Neural cell (in vitro differentiated cells): ENCODE results near the gene CLDND2. TPM values are rescaled to one million over a fixed set of nuclear protein-coding genes. Genes with fewer than 3 reads are reported as not detected.

ENCODE experiments used
- H2AFZ ChIP-seq: fragments of 200-600, 300-800 bp; sonication (generic), shearing (Covaris generic); 2 replicates; pipeline ENCODE4 v1.6.0; 2014; ENCODE audit warnings: low read depth, mild to moderate bottlenecking, antibody characterized with exemption, low read length, moderate library complexity
- H3F3A ChIP-seq: fragments of 200-600 bp; shearing (Covaris generic); 2 replicates; pipeline ENCODE4 v1.6.1; 2016; ENCODE audit warnings: mild to moderate bottlenecking, moderate library complexity, mixed read lengths, antibody characterized with exemption, low read length; ENCODE audit not compliant: insufficient read depth, poor library complexity, severe bottlenecking
- H3K27ac ChIP-seq: fragments of 200-600, 300-800 bp; sonication (generic), shearing (Covaris generic); 2 replicates; pipeline ENCODE4 v1.5.1; 2014; ENCODE audit warnings: mild to moderate bottlenecking, low read length, moderate library complexity
- H3K27me3 ChIP-seq: fragments of 300-800, 200-600 bp; sonication (generic), shearing (Covaris generic); 2 replicates; pipeline ENCODE4 v1.6.0; 2014; ENCODE audit warnings: mild to moderate bottlenecking, low read depth, low read length, moderate library complexity; ENCODE audit not compliant: insufficient read depth
- H3K36me3 ChIP-seq: fragments of 300-800, 200-600 bp; sonication (generic), shearing (Covaris generic); 2 replicates; pipeline ENCODE4 v1.5.1; 2014; ENCODE audit warnings: mild to moderate bottlenecking, antibody characterized with exemption, low read length, moderate library complexity; ENCODE audit not compliant: insufficient read depth
- H3K4me2 ChIP-seq: fragments of 300-800, 200-600 bp; sonication (generic), shearing (Covaris generic); 2 replicates; pipeline ENCODE4 v1.6.0; 2014; ENCODE audit warnings: mild to moderate bottlenecking, low read length
- H3K4me3 ChIP-seq: fragments of 300-800, 200-600 bp; sonication (generic), shearing (Covaris generic); 2 replicates; pipeline ENCODE4 v1.5.1; 2014; ENCODE audit warnings: mild to moderate bottlenecking, low read length, moderate library complexity
- H3K79me2 ChIP-seq: fragments of 200-600 bp; shearing (Covaris generic); replicated peaks from 2 replicates; pipeline ENCODE4 v1.6.0; 2014; ENCODE audit warnings: mild to moderate bottlenecking, low read length, moderate library complexity; ENCODE audit not compliant: insufficient read depth
- H3K9ac ChIP-seq: fragments of 300-800, 200-600 bp; sonication (generic), shearing (Covaris generic); 2 replicates; pipeline ENCODE4 v1.6.1; 2016; ENCODE audit warnings: mild to moderate bottlenecking, low read length, mixed read lengths
- H3K9me2 ChIP-seq: fragments of 200-600 bp; shearing (Covaris generic); 2 replicates; pipeline ENCODE4 v1.6.1; 2016; ENCODE audit warnings: mild to moderate bottlenecking, low read length, mixed read lengths; ENCODE audit not compliant: insufficient read depth
- H3K9me3 ChIP-seq: fragments of 200-600, 300-800 bp; sonication (generic), shearing (Covaris generic); 2 replicates; pipeline ENCODE4 v1.6.1; 2016; ENCODE audit warnings: mild to moderate bottlenecking, mixed run types, low read length, moderate library complexity, mixed read lengths
- H4K20me1 ChIP-seq: fragments of 200-600 bp; shearing (Covaris generic); 2 replicates; pipeline ENCODE4 v1.6.1; 2016; ENCODE audit warnings: mild to moderate bottlenecking, mixed run types; ENCODE audit not compliant: insufficient read depth
- TAF1 ChIP-seq: IDR thresholded peaks from 2 replicates; pipeline ENCODE4 v1.6.1; 2012; ENCODE audit warnings: low read depth
- polyA plus RNA-seq: library from polyadenylated mRNA; depleted of rRNA; stranded (reverse); fragments of >200 nt; gene quantifications from 2 replicates; pipeline ENCODE4 v1.2.3, GENCODE V29; 2014
- TF ChIP-seq, protein P1 (sequence below): fragments of 450-650 bp; IDR thresholded peaks from 2 replicates; pipeline ENCODE4 v1.5.1; 2014; ENCODE audit warnings: antibody characterized with exemption, mild to moderate bottlenecking, moderate library complexity; ENCODE audit not compliant: poor library complexity, severe bottlenecking
- TF ChIP-seq, protein P2 (sequence below): IDR thresholded peaks from 2 replicates; pipeline ENCODE4 v1.6.1; 2012; ENCODE audit warnings: borderline replicate concordance

CLDND2 gene
- polyA plus RNA-seq, 1 donor from 2014 or later: not detected

DNA sequence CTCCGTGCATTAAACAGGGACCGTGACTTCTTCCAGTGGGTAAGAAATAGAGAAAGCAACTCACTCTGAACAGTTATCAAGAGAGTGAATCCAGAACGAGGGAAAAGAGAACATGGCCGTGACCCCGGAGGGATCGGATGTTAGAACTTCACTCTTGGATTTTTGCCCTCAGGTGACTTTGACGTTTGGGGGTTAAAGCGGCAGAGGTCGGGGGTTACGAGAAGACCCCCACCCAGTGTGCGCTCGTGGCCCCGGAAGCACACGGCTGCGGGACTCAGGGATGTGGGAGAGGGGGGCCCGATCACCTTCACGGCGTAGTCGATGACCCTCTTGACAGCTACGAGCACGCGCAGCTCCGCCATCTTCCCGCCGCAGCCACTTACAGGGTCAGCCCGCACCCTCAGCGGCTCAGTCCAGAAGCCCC lies 2.8 kb downstream of the CLDND2 start, which contains the start of gene ETFB:
Gene ETFB (minus strand): TSS at position 424 of the 424 bp plus-strand sequence. CDS start 62 bp downstream, at position 362.
- peaks cover 5% of the 10 kb centered on the region for H3F3A ChIP-seq
- no peaks in the 10 kb centered on the region for H3K27me3 ChIP-seq
- peak within 1 kb of the TSS; percentile 98 for H3K4me2 ChIP-seq
- peak; percentile 69 for TF ChIP-seq TAF1
- TF ChIP-seq, protein P1, sequence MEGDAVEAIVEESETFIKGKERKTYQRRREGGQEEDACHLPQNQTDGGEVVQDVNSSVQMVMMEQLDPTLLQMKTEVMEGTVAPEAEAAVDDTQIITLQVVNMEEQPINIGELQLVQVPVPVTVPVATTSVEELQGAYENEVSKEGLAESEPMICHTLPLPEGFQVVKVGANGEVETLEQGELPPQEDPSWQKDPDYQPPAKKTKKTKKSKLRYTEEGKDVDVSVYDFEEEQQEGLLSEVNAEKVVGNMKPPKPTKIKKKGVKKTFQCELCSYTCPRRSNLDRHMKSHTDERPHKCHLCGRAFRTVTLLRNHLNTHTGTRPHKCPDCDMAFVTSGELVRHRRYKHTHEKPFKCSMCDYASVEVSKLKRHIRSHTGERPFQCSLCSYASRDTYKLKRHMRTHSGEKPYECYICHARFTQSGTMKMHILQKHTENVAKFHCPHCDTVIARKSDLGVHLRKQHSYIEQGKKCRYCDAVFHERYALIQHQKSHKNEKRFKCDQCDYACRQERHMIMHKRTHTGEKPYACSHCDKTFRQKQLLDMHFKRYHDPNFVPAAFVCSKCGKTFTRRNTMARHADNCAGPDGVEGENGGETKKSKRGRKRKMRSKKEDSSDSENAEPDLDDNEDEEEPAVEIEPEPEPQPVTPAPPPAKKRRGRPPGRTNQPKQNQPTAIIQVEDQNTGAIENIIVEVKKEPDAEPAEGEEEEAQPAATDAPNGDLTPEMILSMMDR: no peak
- H2AFZ ChIP-seq: peak within 1 kb of the TSS; percentile 93
- H3K79me2 ChIP-seq: no peaks in the 10 kb centered on the region
- H4K20me1 ChIP-seq: no peaks in the 10 kb centered on the region
- no peaks in the 10 kb centered on the region for H3K36me3 ChIP-seq
- H3K27ac ChIP-seq: peak within 1 kb of the TSS; percentile 66
- H3K4me3 ChIP-seq: peak within 1 kb of the TSS; percentile 85
- no peaks in the 10 kb centered on the region for H3K9me3 ChIP-seq
- H3K9ac ChIP-seq: peak within 1 kb of the TSS; percentile 83
- no peaks in the 10 kb centered on the region for H3K9me2 ChIP-seq

DNA sequence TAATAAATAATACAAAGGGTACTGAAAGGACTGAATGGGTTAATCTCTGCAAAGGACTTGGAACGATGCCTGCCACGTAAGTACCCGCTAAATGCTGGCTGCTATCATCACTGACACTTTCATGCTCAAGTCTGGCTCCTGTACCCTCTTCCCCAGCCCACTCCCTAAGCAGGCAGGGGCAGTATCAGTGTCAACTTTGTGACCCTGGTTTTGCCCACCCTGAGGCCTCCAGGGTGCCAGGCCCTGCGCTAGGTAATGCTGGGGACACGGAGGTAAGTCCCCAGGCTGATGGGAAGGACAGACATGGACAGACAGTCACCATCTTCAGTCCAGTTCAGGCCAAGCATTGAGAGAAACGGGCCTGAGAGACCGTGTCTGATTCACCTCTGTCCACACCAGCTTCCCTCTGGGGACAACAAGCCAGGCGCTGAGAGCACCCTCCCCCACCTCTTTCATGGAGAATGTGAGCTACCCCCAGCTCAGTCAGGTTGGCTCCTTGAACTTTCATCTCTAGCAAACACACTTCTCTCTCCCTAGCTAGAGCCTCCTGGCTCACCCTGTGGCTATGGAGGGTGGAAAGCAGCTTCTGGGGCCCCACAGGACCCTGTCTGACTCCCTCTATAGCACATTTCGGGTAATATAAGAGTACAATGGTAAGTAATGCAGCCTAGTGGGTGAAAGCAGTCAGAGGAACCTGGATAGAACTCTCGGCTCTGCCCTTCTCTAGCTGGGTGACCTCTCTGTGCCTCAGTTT lies 3.4 kb downstream of the CLDND2 start:
- TF ChIP-seq, protein P1: peak; percentile 18
- TF ChIP-seq, protein P2, sequence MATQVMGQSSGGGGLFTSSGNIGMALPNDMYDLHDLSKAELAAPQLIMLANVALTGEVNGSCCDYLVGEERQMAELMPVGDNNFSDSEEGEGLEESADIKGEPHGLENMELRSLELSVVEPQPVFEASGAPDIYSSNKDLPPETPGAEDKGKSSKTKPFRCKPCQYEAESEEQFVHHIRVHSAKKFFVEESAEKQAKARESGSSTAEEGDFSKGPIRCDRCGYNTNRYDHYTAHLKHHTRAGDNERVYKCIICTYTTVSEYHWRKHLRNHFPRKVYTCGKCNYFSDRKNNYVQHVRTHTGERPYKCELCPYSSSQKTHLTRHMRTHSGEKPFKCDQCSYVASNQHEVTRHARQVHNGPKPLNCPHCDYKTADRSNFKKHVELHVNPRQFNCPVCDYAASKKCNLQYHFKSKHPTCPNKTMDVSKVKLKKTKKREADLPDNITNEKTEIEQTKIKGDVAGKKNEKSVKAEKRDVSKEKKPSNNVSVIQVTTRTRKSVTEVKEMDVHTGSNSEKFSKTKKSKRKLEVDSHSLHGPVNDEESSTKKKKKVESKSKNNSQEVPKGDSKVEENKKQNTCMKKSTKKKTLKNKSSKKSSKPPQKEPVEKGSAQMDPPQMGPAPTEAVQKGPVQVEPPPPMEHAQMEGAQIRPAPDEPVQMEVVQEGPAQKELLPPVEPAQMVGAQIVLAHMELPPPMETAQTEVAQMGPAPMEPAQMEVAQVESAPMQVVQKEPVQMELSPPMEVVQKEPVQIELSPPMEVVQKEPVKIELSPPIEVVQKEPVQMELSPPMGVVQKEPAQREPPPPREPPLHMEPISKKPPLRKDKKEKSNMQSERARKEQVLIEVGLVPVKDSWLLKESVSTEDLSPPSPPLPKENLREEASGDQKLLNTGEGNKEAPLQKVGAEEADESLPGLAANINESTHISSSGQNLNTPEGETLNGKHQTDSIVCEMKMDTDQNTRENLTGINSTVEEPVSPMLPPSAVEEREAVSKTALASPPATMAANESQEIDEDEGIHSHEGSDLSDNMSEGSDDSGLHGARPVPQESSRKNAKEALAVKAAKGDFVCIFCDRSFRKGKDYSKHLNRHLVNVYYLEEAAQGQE: no peak
- Histone ChIP-seq H2AFZ (peak overlapping the region; percentile 73), H3K9ac (peak overlapping the region; percentile 83), H3K4me3 (peak overlapping the region; percentile 85), H3F3A (peaks cover 5% of the 10 kb centered on the region), H3K79me2 (no peaks in the 10 kb centered on the region), H3K4me2 (peak overlapping the region; percentile 64), H3K9me3 (no peaks in the 10 kb centered on the region), H3K9me2 (no peaks in the 10 kb centered on the region), H3K36me3 (no peaks in the 10 kb centered on the region), H3K27me3 (no peaks in the 10 kb centered on the region), H3K27ac (peak overlapping the region; percentile 63), H4K20me1 (no peaks in the 10 kb centered on the region)
